Activated naive CD8-positive, alpha-beta T cell (primary cell): Measurements from ENCODE around the gene RNU5B-1.
"Not testable (repeated sequence)": the region's sequence is repeated elsewhere in the genome, so short reads cannot be mapped to it uniquely, and the experiment has no call there.

Experiments used
- H3K27ac Mint-ChIP-seq: one replicate; pipeline ENCODE4 v1.8.0; 2021; ENCODE audit warnings: mixed read lengths
- H3K27me3 Mint-ChIP-seq: one replicate; pipeline ENCODE4 v1.8.0; 2021; ENCODE audit warnings: mixed read lengths
- H3K36me3 Mint-ChIP-seq: one replicate; pipeline ENCODE4 v1.8.0; 2021; ENCODE audit warnings: mixed read lengths
- H3K4me1 Mint-ChIP-seq: one replicate; pipeline ENCODE4 v1.8.0; 2021; ENCODE audit warnings: low read depth, mixed read lengths
- H3K4me3 Mint-ChIP-seq: one replicate; pipeline ENCODE4 v1.8.0; 2021; ENCODE audit warnings: mild to moderate bottlenecking, mixed read lengths
- H3K9me3 Mint-ChIP-seq: one replicate; pipeline ENCODE4 v1.8.0; 2021; ENCODE audit warnings: low read depth, mixed read lengths

The RNU5B-1 gene

GRCh38 chr15:65304381-65305149 lies at the start of gene RNU5B-1:
TSS of gene RNU5B-1 (plus strand) at chr15:65304677.
- H3K4me1 Mint-ChIP-seq: peaks cover 31% of the 10 kb centered on the region
- H3K4me3 Mint-ChIP-seq: peak within 1 kb of the TSS; percentile 97

GRCh38 chr15:65254758-65255157 lies 49.7 kb upstream of the RNU5B-1 start:
- Mint-ChIP-seq H3K27ac (no peak overlapping the region), H3K9me3 (no peaks in the 10 kb centered on the region), H3K4me3 (no peak overlapping the region), H3K4me1 (peaks cover 12% of the 10 kb centered on the region), H3K27me3 (no peaks in the 10 kb centered on the region), H3K36me3 (peaks cover 11% of the 10 kb centered on the region)

More at GRCh38 chr15:65304381-65305149, at the start of gene RNU5B-1:
- no peaks in the 10 kb centered on the region for H3K36me3 Mint-ChIP-seq
- no peaks in the 10 kb centered on the region for H3K9me3 Mint-ChIP-seq
- H3K27ac Mint-ChIP-seq: peak within 1 kb of the TSS; percentile 99
- H3K27me3 Mint-ChIP-seq: no peaks in the 10 kb centered on the region

DNA sequence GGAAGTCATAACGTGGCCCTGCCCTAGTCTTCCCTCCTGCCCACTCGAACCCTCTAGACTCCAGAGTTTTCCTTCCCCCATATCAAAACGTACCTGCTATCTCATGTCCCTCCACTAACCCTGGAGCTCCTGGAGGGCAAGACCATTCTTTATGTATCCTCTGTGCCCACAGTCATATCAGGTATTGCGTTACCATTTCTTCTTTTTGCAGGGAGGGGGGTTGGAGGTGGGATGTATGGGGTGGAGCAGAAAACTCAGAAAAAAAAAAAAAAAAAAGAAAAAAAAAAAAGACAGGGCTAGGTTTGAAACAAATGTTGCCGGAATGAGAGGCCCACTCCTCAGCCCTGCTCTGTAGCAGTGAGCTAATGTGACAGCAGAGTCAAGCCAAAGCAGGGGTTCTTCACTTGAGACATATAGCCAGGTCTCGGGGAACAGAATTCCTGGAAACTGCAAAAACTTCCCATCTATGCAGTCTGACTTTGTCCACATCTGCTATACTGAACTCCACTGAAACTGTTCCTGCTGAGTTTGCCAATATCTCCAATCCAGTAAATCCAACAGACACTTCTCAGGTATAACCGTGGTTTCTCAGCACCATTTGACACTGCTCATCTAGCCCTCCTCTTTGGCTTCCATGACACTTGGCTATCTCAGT lies 48.9 kb upstream of the RNU5B-1 start:
- H3K4me1 Mint-ChIP-seq: peaks cover 5% of the 10 kb centered on the region

DNA sequence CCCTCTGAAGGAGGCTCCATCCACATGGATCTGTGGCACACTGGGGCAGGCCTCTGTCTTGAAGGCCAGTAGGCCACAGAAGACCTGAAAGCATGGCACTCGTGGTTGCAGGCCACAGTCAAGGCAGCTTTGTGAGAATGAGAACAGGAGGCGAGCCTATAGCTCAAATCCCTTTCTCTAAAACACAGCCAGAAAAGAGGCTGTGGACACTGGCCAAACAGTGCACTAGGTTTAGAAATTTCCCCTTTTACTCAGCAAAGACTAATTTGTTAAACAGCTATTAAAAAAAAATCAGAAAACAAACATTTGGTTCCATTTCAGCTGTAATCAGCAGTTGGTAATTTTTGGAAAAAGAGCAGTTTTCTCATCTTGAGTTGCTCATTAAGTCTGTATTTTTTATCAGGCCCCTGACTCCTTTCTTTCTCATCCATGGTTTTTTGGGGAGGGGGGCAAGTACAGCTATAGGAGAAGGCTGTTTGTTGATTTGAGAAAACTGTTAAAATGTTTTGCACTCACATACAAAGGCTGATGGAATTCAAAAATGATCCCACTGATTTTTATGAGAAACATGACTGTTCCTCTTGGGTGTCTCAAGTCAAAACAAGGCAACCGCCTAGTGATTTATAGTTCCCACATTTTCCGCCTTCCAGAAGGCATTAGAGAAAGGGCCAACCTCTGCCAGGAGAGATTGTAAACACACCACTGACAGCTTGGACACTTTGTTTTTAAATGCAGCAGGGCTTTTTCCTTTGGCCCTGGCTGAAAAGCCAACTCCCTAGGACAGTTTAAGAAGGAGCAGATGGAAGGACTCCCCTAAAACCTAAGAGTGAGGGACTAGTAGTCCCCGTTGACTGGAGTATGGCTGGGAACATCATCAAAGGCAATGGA lies 45.9 kb upstream of the RNU5B-1 start:
- no peaks in the 10 kb centered on the region for H3K4me1 Mint-ChIP-seq
- H3K9me3 Mint-ChIP-seq: no peaks in the 10 kb centered on the region
- H3K36me3 Mint-ChIP-seq: peaks cover 17% of the 10 kb centered on the region
- no peaks in the 10 kb centered on the region for H3K27me3 Mint-ChIP-seq
- no peak overlapping the region for H3K27ac Mint-ChIP-seq
- no peak overlapping the region for H3K4me3 Mint-ChIP-seq

More for the DNA sequence above, 48.9 kb upstream of the RNU5B-1 start:
- Mint-ChIP-seq H3K9me3 (no peaks in the 10 kb centered on the region), H3K36me3 (peaks cover 12% of the 10 kb centered on the region), H3K4me3 (no peak overlapping the region), H3K27me3 (no peaks in the 10 kb centered on the region), H3K27ac (no peak overlapping the region)

- Mint-ChIP-seq H3K36me3 (peaks cover 17% of the 10 kb centered on the region), H3K9me3 (no peaks in the 10 kb centered on the region), H3K4me3 (no peak overlapping the region), H3K4me1 (no peaks in the 10 kb centered on the region), H3K27me3 (no peaks in the 10 kb centered on the region), H3K27ac (no peak overlapping the region)
These were observed 45.1 kb upstream of the RNU5B-1 start for GRCh38 chr15:65259367-65259797.

DNA sequence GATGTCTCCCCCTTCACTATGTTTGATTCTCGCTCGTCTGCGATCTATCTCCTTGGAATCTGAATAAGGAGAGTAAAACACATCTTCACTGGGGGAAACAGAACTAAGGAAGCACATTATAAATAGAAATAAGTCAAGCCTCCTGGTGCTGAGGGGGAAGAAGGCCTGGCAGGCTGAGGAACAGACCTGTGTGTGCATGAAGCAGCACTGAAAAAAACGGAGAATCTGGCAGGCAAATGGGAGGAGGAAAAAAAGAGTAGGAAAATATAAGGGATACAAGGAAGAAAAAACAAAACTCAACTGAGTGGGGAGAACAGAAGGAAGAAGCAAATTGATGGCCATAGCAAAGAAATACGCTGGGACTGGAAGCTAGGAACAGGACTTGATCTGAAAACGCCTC lies 43.5 kb upstream of the RNU5B-1 start:
- Mint-ChIP-seq H3K36me3 (peaks cover 16% of the 10 kb centered on the region), H3K4me1 (no peaks in the 10 kb centered on the region), H3K4me3 (no peak overlapping the region), H3K27me3 (no peaks in the 10 kb centered on the region), H3K27ac (no peak overlapping the region), H3K9me3 (no peaks in the 10 kb centered on the region)

GRCh38 chr15:65263313-65263712 lies 41.2 kb upstream of the RNU5B-1 start:
- Mint-ChIP-seq H3K9me3 (no peaks in the 10 kb centered on the region), H3K36me3 (peaks cover 17% of the 10 kb centered on the region), H3K27me3 (no peaks in the 10 kb centered on the region), H3K4me3 (no peak overlapping the region), H3K27ac (no peak overlapping the region), H3K4me1 (no peaks in the 10 kb centered on the region)

GRCh38 chr15:65264863-65265430 lies 39.5 kb upstream of the RNU5B-1 start:
- no peak overlapping the region for H3K4me3 Mint-ChIP-seq
- H3K9me3 Mint-ChIP-seq: no peaks in the 10 kb centered on the region
- peaks cover 7% of the 10 kb centered on the region for H3K36me3 Mint-ChIP-seq
- H3K27ac Mint-ChIP-seq: no peak overlapping the region
- no peaks in the 10 kb centered on the region for H3K4me1 Mint-ChIP-seq
- H3K27me3 Mint-ChIP-seq: no peaks in the 10 kb centered on the region

DNA sequence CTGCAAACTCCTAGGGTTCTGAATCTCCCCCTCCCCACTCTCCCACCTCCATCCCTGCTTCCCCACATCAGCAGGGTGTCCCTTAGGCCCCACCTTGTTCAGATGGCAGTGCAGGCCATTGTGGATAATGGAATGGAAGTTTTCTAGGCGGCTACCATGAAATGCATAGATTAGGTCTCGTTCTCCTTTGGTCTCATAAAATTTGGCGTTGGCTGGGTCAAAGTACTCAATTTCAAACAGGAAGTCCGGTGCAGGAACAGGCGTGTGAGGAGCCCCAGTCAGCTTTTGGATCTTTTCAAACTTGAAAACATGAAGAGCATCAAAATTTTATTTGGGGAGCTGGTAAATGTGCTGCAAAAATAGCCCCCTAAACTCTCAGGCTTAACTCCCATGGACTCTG lies 38.0 kb upstream of the RNU5B-1 start:
- no peak overlapping the region for H3K4me3 Mint-ChIP-seq

GRCh38 chr15:65268411-65268810 lies 36.1 kb upstream of the RNU5B-1 start:
- no peak overlapping the region for H3K27ac Mint-ChIP-seq
- H3K4me1 Mint-ChIP-seq: peaks cover 12% of the 10 kb centered on the region
- H3K27me3 Mint-ChIP-seq: no peaks in the 10 kb centered on the region
- H3K36me3 Mint-ChIP-seq: peaks cover 5% of the 10 kb centered on the region
- no peaks in the 10 kb centered on the region for H3K9me3 Mint-ChIP-seq
- H3K4me3 Mint-ChIP-seq: no peak overlapping the region

More for the DNA sequence above, 38.0 kb upstream of the RNU5B-1 start:
- peaks cover 2% of the 10 kb centered on the region for H3K4me1 Mint-ChIP-seq
- peaks cover 5% of the 10 kb centered on the region for H3K36me3 Mint-ChIP-seq
- no peak overlapping the region for H3K27ac Mint-ChIP-seq
- no peaks in the 10 kb centered on the region for H3K9me3 Mint-ChIP-seq
- no peaks in the 10 kb centered on the region for H3K27me3 Mint-ChIP-seq

GRCh38 chr15:65270811-65271545 lies 33.5 kb upstream of the RNU5B-1 start:
- H3K27me3 Mint-ChIP-seq, H3K9me3 Mint-ChIP-seq, H3K27ac Mint-ChIP-seq, H3K36me3 Mint-ChIP-seq, H3K4me3 Mint-ChIP-seq: not testable (repeated sequence)
- peaks cover 29% of the 10 kb centered on the region for H3K4me1 Mint-ChIP-seq

DNA sequence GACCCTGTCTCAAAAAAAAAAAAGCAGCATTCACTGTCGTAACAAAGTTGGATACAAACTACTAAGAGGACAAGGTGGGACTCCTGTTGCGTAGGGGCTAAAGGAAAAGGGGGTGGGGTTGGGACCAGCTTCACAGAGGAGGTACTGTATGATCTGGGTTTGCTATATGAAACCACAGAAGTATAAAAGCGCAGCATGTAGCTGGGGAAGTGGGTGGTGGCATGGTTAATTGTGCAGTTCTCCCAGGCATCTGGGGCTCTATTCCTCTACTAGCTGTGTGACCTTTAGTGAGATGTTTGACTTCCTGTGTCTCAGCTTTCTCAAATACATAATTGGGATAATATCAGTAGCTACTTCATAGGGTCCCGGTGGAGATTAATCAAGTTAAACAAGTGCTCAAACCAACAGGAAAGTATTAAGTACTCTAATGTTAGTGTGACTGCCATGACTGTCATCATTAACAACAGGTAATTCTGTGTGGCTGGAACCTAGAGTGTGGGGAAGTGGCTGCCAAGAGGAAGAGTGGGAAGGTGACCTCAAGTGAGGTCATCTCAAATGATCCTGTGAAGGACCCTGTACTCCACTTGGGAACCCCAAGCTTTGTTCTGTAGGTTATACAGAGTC lies 29.3 kb upstream of the RNU5B-1 start:
- H3K27ac Mint-ChIP-seq: peak overlapping the region; percentile 76
- peaks cover 7% of the 10 kb centered on the region for H3K36me3 Mint-ChIP-seq
- peak overlapping the region; percentile 25 for H3K4me3 Mint-ChIP-seq
- H3K4me1 Mint-ChIP-seq: peaks cover 57% of the 10 kb centered on the region
- H3K27me3 Mint-ChIP-seq: no peaks in the 10 kb centered on the region
- H3K9me3 Mint-ChIP-seq: no peaks in the 10 kb centered on the region

DNA sequence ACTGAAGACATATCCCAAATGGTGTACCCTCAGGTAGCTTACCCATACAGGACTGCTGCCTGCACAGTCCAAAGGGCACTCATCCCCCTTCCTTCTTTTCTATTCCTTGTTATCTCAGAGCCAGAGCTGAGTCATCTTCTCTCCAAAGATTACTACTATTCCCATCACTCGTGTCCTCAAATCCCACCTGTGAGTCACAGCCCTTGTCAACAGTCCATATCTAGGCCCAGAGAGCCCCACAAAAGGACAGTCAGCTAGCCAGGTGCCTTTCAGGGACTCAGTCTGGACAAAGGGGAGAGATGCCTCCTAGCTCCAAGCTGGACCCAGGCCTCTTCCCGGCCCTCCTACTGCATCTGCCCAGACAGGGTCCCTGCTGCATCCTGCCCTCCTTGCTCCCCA lies 28.8 kb upstream of the RNU5B-1 start:
- H3K27ac Mint-ChIP-seq: peak overlapping the region; percentile 76
- H3K4me1 Mint-ChIP-seq: peaks cover 59% of the 10 kb centered on the region
- no peaks in the 10 kb centered on the region for H3K27me3 Mint-ChIP-seq
- H3K9me3 Mint-ChIP-seq: no peaks in the 10 kb centered on the region
- peak overlapping the region; percentile 17 for H3K4me3 Mint-ChIP-seq
- peaks cover 5% of the 10 kb centered on the region for H3K36me3 Mint-ChIP-seq

- H3K9me3 Mint-ChIP-seq: no peaks in the 10 kb centered on the region
- no peak overlapping the region for H3K4me3 Mint-ChIP-seq
- peak overlapping the region; percentile 77 for H3K27ac Mint-ChIP-seq
- H3K4me1 Mint-ChIP-seq: peaks cover 57% of the 10 kb centered on the region
- H3K27me3 Mint-ChIP-seq: no peaks in the 10 kb centered on the region
- peaks cover 5% of the 10 kb centered on the region for H3K36me3 Mint-ChIP-seq
These were observed 27.5 kb upstream of the RNU5B-1 start for GRCh38 chr15:65277015-65277414.
